Vagina (tissue), 2 donors: ENCODE data around the gene NRG3.

ENCODE experiments used
- POLR2A ChIP-seq, 2 donors: fragments of 450-650 bp; IDR thresholded peaks; one replicate each; pipeline ENCODE4 v1.6.1; 2017; ENCODE audit warnings: antibody characterized with exemption in 2 of 2, mild to moderate bottlenecking in 2 of 2, moderate library complexity in 2 of 2
- POLR2AphosphoS5 ChIP-seq, 2 donors: sonication (generic); formaldehyde crosslinking; IDR thresholded peaks; one replicate each; pipeline ENCODE4 v1.9.0; 2017; ENCODE audit warnings: antibody characterized with exemption in 2 of 2, mild to moderate bottlenecking in 2 of 2, low read depth in 1 of 2; ENCODE audit not compliant: insufficient read depth in 1 of 2
- TF ChIP-seq, protein P1 (sequence below), 3 experiments: fragments of 450-650 bp in 2 of 3; fragments of 200-600 bp in 1 of 3; sonication (generic) in 1 of 3; IDR thresholded peaks; one replicate each; pipeline ENCODE4 v1.5.1; 2017 to 2019; ENCODE audit warnings: antibody characterized with exemption in 3 of 3, mild to moderate bottlenecking in 2 of 3, moderate library complexity in 2 of 3

- TF ChIP-seq, protein P1, sequence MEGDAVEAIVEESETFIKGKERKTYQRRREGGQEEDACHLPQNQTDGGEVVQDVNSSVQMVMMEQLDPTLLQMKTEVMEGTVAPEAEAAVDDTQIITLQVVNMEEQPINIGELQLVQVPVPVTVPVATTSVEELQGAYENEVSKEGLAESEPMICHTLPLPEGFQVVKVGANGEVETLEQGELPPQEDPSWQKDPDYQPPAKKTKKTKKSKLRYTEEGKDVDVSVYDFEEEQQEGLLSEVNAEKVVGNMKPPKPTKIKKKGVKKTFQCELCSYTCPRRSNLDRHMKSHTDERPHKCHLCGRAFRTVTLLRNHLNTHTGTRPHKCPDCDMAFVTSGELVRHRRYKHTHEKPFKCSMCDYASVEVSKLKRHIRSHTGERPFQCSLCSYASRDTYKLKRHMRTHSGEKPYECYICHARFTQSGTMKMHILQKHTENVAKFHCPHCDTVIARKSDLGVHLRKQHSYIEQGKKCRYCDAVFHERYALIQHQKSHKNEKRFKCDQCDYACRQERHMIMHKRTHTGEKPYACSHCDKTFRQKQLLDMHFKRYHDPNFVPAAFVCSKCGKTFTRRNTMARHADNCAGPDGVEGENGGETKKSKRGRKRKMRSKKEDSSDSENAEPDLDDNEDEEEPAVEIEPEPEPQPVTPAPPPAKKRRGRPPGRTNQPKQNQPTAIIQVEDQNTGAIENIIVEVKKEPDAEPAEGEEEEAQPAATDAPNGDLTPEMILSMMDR (IDR thresholded peaks at IDR 0.05) = no peak
- no peak for TF ChIP-seq POLR2AphosphoS5 (IDR thresholded peaks at IDR 0.05; ENCODE audit: insufficient read depth in 1 of 2, low read depth in 1 of 2)
- TF ChIP-seq POLR2A (IDR thresholded peaks at IDR 0.05) = no peak
Measured at GRCh38 chr10:82914655-82915136, 1039.7 kb downstream of the NRG3 start.
